ENCODE measurements around the gene DNMT3L.

DNMT3L gene

GRCh38 chr21:44282370-44282769 lies 20.7 kb upstream of the DNMT3L start:
- no peak for TF ChIP-seq TAF1 (IDR thresholded peaks at IDR 0.05; ENCODE audit: borderline replicate concordance, insufficient read depth, low read length)

DNA sequence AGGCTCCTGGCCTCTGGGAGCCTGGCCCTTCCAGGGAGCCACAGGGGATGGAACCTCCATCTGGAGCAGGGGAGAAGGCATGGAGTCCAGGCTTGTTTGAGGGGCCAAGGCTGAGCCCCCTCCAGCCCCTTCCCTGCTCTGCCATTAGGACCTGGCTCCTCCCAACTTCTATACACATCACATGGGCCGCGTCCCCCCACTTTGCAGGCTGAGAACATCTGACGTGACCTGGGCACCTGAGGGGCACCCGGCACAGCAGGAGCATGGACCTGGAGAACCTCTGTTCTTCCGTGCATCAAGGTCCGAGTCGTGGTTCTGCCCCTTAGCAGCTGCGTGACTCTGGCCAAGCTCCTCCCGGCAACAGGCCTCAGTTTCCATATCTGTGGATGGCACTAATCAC lies 20.1 kb upstream of the DNMT3L start:
- TF ChIP-seq REST (IDR thresholded peaks at IDR 0.05; ENCODE audit: insufficient read depth in 1 of 2, low read depth in 2 of 2, low read length in 2 of 2) = no peak
- no peak for TF ChIP-seq POLR2AphosphoS5 (IDR thresholded peaks at IDR 0.05; ENCODE audit: low read depth, low read length)
- TF ChIP-seq TAF1 (IDR thresholded peaks at IDR 0.05; ENCODE audit: borderline replicate concordance, insufficient read depth, low read length) = no peak
- no peak for TF ChIP-seq SIN3A (IDR thresholded peaks at IDR 0.05; ENCODE audit: borderline replicate concordance, insufficient read depth, low read length)
- no peak for TF ChIP-seq FOXP2 (optimal IDR thresholded peaks at IDR 0.05; ENCODE audit: borderline replicate concordance, extremely low read depth, extremely low read length, insufficient read depth)

- TF ChIP-seq TAF1 (IDR thresholded peaks at IDR 0.05; ENCODE audit: borderline replicate concordance, insufficient read depth, low read length) = no peak
- TF ChIP-seq POLR2AphosphoS5 (IDR thresholded peaks at IDR 0.05; ENCODE audit: low read depth, low read length) = no peak
- no peak for TF ChIP-seq FOXP2 (optimal IDR thresholded peaks at IDR 0.05; ENCODE audit: borderline replicate concordance, extremely low read depth, extremely low read length, insufficient read depth)
- TF ChIP-seq REST (IDR thresholded peaks at IDR 0.05; ENCODE audit: insufficient read depth in 1 of 2, low read depth in 2 of 2, low read length in 2 of 2) = no peak
- no peak for TF ChIP-seq SIN3A (IDR thresholded peaks at IDR 0.05; ENCODE audit: borderline replicate concordance, insufficient read depth, low read length)
Observed at GRCh38 chr21:44279354-44280260, 17.9 kb upstream of the DNMT3L start.

DNA sequence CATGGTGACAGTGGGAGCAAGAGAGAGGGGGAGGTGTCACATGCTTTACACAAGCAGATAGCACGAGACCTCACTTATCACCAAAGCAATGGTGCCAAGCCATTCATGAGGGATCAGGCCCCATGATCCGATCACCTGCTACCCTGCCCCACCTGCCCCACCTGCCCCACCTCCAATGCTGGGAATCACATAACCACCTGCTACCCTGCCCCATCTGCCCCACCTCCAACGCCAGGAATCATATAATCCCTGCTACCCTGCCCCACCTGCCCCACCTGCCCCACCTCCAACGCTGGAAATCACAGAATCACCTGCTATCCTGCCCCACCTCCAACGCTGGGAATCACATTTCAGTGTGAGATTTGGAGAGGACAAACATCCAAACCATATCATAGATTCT lies 13.3 kb upstream of the DNMT3L start:
- TF ChIP-seq POLR2AphosphoS5 (IDR thresholded peaks at IDR 0.05; ENCODE audit: low read depth, low read length) = no peak
- no peak for TF ChIP-seq FOXP2 (optimal IDR thresholded peaks at IDR 0.05; ENCODE audit: borderline replicate concordance, extremely low read depth, extremely low read length, insufficient read depth)
- TF ChIP-seq REST (IDR thresholded peaks at IDR 0.05; ENCODE audit: insufficient read depth in 1 of 2, low read depth in 2 of 2, low read length in 2 of 2) = no peak
- no peak for TF ChIP-seq SIN3A (IDR thresholded peaks at IDR 0.05; ENCODE audit: borderline replicate concordance, insufficient read depth, low read length)
- no peak for TF ChIP-seq TAF1 (IDR thresholded peaks at IDR 0.05; ENCODE audit: borderline replicate concordance, insufficient read depth, low read length)

DNA sequence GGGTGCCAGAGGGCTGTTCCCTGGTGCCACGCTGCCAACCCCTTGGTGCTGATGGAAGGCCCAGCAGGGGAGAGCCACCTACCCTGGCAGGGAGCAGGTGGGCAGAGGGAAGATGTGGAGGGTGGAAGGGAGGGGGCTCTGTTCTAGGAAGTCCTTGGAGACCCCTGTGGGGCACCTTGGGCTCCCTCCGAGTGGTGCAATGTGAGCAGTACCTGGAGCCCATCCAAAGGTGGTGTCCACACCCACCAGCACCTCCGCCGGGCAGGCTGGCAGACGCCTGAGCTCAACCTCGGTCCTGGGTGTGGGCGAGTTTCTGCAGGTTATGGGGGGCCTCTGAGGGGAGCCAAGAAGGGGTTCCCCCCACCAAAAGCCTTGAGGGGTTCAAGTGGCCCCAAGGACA lies 11.3 kb upstream of the DNMT3L start:
- TF ChIP-seq REST (IDR thresholded peaks at IDR 0.05; ENCODE audit: insufficient read depth in 1 of 2, low read depth in 2 of 2, low read length in 2 of 2) = no peak
- TF ChIP-seq TAF1 (IDR thresholded peaks at IDR 0.05; ENCODE audit: borderline replicate concordance, insufficient read depth, low read length) = no peak
- no peak for TF ChIP-seq FOXP2 (optimal IDR thresholded peaks at IDR 0.05; ENCODE audit: borderline replicate concordance, extremely low read depth, extremely low read length, insufficient read depth)
- TF ChIP-seq SIN3A (IDR thresholded peaks at IDR 0.05; ENCODE audit: borderline replicate concordance, insufficient read depth, low read length) = no peak
- TF ChIP-seq POLR2AphosphoS5 (IDR thresholded peaks at IDR 0.05; ENCODE audit: low read depth, low read length) = no peak

Measured in PFSK-1 (cell line).